GM06990 (cell line): ENCODE data around the gene AHCYL2.
"Not testable (repeated sequence)": the region's sequence is repeated elsewhere in the genome, so short reads cannot be mapped to it uniquely, and the experiment has no call there.

Experiments
- DNase-seq: peaks from one replicate; pipeline ENCODE4 v3.0.0-alpha.2; 2011; ENCODE audit not compliant: insufficient read length; ENCODE audit errors: extremely low read depth
- H3K27me3 ChIP-seq: replicated peaks from 2 replicates; pipeline ENCODE4 v1.6.0; 2011; ENCODE audit warnings: low read length; ENCODE audit not compliant: control insufficient read depth, insufficient read depth
- H3K36me3 ChIP-seq: 2 replicates; pipeline ENCODE4 v1.5.1; 2011; ENCODE audit warnings: low read length; ENCODE audit not compliant: control insufficient read depth, insufficient read depth
- H3K4me3 ChIP-seq: replicated peaks from 2 replicates; pipeline ENCODE4 v1.5.1; 2011; ENCODE audit warnings: low read depth, mild to moderate bottlenecking, control low read depth, low read length
- CTCF ChIP-seq: IDR thresholded peaks from 2 replicates; pipeline ENCODE4 v1.5.1; 2011; ENCODE audit warnings: low read length, control low read depth, mild to moderate bottlenecking, inconsistent platforms; ENCODE audit not compliant: insufficient read depth, poor library complexity, severe bottlenecking

Gene AHCYL2

GRCh38 chr7:129298268-129298893 is 73.6 kb downstream of the AHCYL2 start:
- H3K36me3 ChIP-seq = no peaks in the 10 kb centered on the region
- TF ChIP-seq CTCF = peak; percentile 73
- no peaks in the 10 kb centered on the region for H3K27me3 ChIP-seq
- DNase-seq = no peak
- H3K4me3 ChIP-seq = no peak overlapping the region

GRCh38 chr7:129299889-129300288 is 75.1 kb downstream of the AHCYL2 start:
- no peaks in the 10 kb centered on the region for H3K36me3 ChIP-seq
- TF ChIP-seq CTCF = no peak
- no peaks in the 10 kb centered on the region for H3K27me3 ChIP-seq
- no peak overlapping the region for H3K4me3 ChIP-seq
- no peak for DNase-seq

GRCh38 chr7:129300299-129300698 is 75.5 kb downstream of the AHCYL2 start:
- not testable (repeated sequence) for H3K27me3 ChIP-seq, H3K4me3 ChIP-seq, H3K36me3 ChIP-seq

GRCh38 chr7:129307592-129307991 is 82.8 kb downstream of the AHCYL2 start:
- TF ChIP-seq CTCF = no peak
- no peak for DNase-seq
- Histone ChIP-seq H3K27me3 (no peaks in the 10 kb centered on the region), H3K36me3 (no peaks in the 10 kb centered on the region), H3K4me3 (no peak overlapping the region)

More at GRCh38 chr7:129300299-129300698, 75.5 kb downstream of the AHCYL2 start:
- not testable (repeated sequence) for DNase-seq

GRCh38 chr7:129308047-129308446 is 83.2 kb downstream of the AHCYL2 start:
- no peak for TF ChIP-seq CTCF
- Histone ChIP-seq H3K36me3 (no peaks in the 10 kb centered on the region), H3K27me3 (no peaks in the 10 kb centered on the region), H3K4me3 (no peak overlapping the region)
- DNase-seq = no peak

- H3K36me3 ChIP-seq = no peaks in the 10 kb centered on the region
- H3K4me3 ChIP-seq = no peak overlapping the region
- TF ChIP-seq CTCF = no peak
- no peaks in the 10 kb centered on the region for H3K27me3 ChIP-seq
- no peak for DNase-seq
Measured at GRCh38 chr7:129311429-129311828, 86.6 kb downstream of the AHCYL2 start.
